Activated T-cell treated with anti-CD3 and anti-CD28 coated beads, Interleukin-2, amount 50 U/mL, for 48 hours (primary cell): ENCODE results near the gene HDAC7.

Source experiments
- DNase-seq, 2 experiments: peaks; one replicate each; pipeline ENCODE4 v3.0.0-alpha.2; 2020

The HDAC7 gene

GRCh38 chr12:47777741-47778558 is 41.8 kb downstream of the HDAC7 start:
- DNase-seq, result no peak

- no peak for DNase-seq
Measured at GRCh38 chr12:47777151-47777550, 42.6 kb downstream of the HDAC7 start.

DNA sequence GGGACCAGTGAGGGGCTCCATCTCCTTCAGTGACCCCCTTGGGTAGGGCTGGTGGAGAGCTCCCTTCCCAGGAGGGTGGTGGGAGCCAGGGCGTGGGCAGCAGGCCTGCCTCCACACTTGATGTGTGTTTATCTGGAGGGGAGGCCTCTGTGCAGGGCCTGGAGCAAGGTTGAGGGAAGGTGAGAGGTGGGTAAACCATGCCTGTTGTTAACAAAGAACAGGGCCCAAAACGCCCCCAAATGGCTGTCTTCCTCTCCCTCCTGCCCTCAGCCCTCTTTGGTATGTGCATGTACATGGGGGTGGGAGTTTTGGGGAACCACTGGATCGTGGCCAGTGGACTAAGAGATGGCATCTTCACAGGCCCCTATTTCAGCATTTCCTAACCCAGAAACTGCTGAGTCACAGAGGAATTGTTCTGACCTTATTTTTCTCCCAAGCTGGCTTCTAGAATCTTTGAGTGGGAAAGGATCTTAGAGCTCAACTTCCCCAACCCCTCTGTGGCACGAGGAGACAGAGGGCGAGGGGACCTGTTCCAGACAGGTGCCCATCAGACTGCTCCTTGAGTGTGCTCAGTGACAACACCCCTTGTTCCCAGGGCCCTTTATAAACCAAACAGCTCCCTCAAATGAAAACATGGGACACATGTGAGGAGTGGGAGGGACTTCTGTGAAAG is 43.1 kb downstream of the HDAC7 start:
- DNase-seq, result no peak

DNA sequence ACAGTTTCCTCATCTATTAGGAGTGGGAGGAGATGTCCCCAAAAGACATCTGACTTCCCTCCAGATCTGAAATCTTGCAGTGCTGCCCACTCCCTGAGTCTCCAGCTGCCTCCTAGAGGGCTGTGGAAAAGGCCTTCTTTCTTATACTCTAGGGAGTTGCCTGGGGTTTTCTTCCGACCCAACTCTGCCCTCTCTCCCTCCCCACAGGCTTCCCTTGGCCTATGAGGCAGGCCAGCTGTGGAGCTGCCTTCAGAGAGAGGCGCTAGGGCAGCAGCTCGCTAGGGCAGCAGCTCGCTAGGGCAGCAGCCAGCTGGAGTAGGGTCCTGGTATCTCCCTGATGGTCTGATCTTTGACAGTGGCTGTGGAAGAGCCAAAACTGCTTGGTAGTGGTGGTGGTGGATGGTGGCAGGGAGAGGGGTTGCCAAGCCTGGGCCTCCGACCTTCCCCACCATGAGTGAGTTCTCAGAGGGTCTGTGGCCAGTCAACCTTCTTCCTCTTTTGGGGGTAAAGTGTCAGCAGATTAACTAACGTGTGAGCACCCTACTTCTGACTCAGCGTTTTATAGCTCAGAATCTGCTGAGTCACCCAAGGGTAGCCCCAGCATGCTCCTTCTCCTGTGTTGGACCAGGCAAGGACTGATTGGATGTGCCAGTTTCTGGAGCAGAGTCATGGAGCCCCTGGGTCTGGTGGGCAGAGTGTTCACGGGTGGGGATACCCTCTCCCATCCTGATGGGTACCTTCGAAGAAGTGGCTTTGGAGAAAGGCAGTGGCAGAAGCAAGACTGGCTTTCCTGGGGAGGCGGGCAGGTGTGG is 44.4 kb downstream of the HDAC7 start:
- DNase-seq, result no peak

DNA sequence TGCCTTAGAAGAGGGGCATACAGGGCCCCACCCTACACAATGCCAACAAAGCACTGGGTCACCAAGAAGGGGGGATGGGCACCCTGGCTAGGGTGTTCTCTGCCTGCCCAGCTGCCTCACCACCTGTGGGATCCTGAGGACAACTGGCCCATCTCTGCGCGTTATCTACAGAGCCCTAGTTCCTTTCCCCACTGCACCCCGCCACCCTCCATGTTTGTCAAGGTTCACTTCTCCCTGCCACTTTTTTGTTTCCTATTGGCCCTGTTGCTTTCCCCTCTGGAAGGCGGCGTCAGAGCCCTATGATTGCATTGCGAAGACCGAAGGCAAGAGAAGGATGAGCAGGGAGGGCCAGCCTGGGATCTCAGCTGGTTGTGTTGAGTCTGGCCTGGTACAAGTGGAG is 45.0 kb downstream of the HDAC7 start:
- no peak for DNase-seq

DNA sequence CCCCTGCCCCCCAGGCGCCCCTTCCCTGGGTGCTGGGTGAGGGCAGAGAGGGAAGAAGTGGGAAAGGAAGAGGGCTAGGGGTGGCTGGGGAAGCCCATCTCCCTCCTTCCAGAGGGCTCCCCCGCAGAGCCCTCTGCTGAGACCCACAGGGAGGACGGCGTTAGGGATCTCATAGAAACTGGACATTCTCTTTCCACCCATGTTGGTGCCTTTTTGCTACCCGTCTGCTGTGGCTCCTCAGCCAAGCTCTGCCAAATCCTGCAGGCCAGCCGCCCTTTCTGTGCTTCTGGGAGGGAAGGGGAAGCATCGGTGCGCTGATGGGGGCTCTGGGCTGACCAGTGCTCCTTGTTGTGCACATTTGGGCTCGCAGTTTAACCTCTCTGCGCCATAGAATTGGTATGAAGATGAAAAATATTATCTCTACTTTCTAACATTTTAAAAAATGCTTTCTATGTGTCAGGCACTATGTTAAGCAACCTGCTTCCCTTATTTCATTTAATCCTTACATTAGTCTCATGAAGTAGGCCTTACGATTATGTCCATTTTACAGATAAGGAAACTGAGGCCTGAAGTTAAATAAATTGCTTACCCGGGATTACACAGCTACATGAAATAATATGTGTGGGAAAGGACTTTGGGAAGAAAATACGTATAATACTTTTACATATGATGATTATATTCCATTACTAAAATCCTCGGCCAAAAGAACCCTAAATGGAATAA is 45.7 kb downstream of the HDAC7 start:
- no peak for DNase-seq

GRCh38 chr12:47773062-47773857 is 46.4 kb downstream of the HDAC7 start, which contains the start of gene SLC48A1:
TSS of gene SLC48A1 (plus strand) at chr12:47773238. CDS start at chr12:47773305, 67 bp downstream.
- DNase-seq, result peak; percentile 77 to 82

GRCh38 chr12:47772738-47773061 is 47.0 kb downstream of the HDAC7 start:
- DNase-seq, result no peak

DNA sequence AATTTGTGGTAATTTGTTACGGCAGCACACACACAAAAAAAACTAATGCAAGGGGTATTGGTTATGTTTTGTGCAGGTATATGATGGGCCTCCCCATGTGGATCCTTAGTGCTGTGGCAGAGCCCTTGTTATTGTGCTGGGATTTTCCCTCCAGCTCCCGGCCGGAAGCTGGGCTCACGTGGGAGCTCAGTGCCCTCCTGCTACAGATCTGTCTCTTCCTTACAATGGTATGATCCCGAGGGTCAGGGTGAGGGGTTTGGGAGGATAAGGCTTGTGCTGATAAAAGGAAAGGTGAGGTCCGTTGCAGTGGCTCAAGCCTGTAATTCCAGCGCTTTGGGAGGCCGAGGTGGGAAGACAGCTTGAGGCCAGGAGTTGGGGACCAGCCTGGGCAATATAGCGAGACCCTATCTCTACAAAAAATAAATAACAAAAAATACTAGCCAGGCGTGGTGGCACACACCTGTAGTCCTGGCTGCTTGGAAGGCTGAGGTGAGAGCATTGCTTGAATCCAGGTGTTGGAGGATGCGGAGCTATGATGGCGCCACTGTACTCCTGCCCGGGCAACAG is 47.5 kb downstream of the HDAC7 start:
- no peak for DNase-seq

GRCh38 chr12:47771304-47771703 is 48.4 kb downstream of the HDAC7 start:
- DNase-seq, result no peak

GRCh38 chr12:47770086-47770726 is 49.5 kb downstream of the HDAC7 start:
- DNase-seq, result no peak

GRCh38 chr12:47769234-47770085 is 50.2 kb downstream of the HDAC7 start:
- DNase-seq, result no peak

GRCh38 chr12:47768323-47768811 is 51.3 kb downstream of the HDAC7 start:
- DNase-seq, result no peak

GRCh38 chr12:47767216-47767724 is 52.4 kb downstream of the HDAC7 start:
- DNase-seq, result peak; percentile 79 to 83

DNA sequence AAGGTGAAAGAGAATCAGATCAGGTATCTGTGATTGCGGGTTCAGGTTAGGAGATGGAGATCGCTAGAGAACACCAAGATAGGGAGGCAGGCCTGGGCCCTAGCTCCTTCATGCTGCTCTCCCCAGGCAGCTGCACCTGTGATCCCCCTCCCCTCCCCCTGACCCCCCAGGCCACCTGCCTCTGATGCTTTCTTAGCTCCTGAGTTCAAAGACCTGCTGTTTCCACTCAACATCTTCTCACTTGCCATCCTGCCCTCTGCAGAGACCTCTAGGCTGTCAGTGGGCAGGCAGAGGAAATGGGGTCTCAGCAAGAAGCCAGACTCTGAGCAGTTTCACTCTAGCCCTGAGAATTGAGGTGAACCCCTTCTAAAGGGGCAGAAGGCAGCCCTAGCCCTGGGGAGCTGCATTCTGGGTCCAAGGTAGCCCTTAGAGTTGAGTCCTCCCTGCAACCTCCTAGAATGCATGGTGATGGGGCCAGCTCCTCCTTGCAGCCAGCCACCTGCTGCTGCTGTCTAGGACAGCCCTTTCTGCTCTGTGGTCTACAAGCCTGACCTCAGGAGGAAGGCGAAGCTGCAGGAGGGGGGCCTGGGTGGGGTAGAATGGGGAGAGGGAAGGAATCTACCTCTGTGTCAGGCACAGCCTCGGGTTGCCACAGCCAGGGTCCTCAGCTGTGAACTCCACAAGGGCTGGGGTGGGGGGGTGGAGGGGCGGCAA is 53.0 kb downstream of the HDAC7 start:
- no peak for DNase-seq

- no peak for DNase-seq
Measured at GRCh38 chr12:47763481-47764346, 56.0 kb downstream of the HDAC7 start.

DNA sequence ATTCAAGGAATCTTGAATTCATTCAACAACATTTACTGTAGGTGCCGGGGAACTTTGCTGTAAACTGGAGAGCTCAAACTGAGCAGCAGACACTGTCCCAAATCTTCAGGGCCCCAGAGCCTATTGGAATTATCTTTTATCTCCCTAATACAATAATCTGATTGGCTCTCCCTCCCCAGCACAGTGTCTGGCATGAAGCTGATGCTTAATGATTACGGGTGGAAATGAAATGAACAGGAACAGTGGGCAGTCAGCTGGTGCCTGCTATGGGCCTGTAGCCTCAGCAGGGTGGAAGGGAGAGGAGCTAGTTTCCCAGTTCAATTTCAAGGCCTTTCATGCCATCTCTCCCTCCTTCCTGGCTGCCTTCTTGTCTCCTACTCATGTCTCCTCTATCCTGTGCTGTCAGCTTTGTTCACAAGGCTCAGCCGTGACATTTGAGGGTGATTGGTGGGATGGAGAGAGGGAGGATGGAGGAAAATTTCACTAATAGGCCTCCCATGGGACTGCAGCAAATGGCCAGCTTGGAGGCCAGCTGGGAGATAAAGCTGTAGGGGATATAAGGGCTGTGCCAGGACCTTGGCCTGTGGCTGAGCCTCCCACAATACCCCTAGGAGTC is 56.7 kb downstream of the HDAC7 start:
- DNase-seq, result no peak
